NCI-H226 (cell line): ENCODE measurements around the gene ERCC3.

Source experiments
- DNase-seq: peaks from one replicate; pipeline ENCODE4 v3.0.0-alpha.2; 2015

ERCC3 gene

GRCh38 chr2:127293748-127294562 lies at the start of gene ERCC3:
TSS of gene ERCC3 (minus strand) at chr2:127294144. CDS start at chr2:127294081, 63 bp downstream.
- peak; percentile 82 for DNase-seq

DNA sequence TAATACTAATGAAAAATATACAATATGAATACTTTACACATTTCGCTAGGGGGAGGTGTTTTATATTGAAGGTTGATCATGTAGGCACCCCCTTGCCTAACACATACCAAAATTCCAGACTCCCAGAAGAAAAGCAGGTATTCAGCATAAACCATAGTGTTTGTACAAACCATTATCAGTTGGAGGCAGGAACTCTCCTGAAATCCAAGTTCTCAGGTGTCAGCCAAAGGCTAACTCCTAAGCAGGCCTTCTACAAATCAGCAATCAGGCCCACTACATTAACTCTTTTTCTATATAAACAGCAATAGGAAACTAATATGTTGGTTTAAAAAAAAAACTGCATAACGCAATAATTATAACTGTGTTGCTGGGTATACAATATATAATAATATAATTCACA lies 49.3 kb upstream of the ERCC3 start:
- DNase-seq, result no peak

DNA sequence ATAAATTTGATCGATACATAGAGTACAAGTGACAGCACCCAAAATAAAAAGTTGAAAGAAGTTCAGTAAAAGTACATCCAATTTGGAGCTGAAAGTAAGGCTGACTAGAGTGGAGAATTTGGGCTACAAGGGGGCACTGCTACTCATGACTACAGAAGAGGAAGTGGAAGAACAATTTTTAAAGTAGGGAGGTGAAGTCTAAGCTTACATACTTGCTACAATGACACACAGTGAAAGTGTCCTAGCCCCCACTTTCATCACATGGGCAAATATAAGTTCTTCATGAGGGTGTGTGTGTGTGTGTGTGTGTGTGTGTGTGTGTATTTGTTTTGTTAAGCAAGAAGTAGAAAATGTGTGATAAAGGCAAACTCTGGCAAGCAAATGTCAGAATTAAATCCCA lies 48.2 kb upstream of the ERCC3 start:
- DNase-seq, result no peak

GRCh38 chr2:127332335-127332734 lies 38.4 kb upstream of the ERCC3 start:
- DNase-seq, result no peak

- DNase-seq, result no peak
Observed at GRCh38 chr2:127330753-127331152, 36.8 kb upstream of the ERCC3 start.

- peak; percentile 56 for DNase-seq
Observed at GRCh38 chr2:127326289-127326945, 32.5 kb upstream of the ERCC3 start.

- DNase-seq, result peak; percentile 13
Observed at GRCh38 chr2:127324635-127325034, 30.7 kb upstream of the ERCC3 start.

DNA sequence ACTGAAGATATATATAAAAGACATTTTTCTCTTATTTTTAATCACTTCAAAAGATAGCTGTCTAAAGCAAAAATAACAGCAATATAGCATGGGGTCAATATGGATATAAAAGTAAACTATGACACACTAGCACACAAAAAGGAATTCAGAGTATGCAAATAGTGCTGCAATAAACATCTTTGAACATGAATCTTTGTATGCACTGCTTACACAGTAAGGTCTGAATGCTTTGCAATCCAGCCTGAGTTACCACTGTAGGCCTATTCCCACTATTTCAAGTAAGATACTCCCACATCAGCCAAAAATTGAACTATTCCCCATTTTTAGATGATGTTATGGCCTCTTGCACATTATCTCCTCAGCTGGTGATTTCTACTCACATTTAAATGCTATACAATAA lies 27.4 kb upstream of the ERCC3 start:
- no peak for DNase-seq

DNA sequence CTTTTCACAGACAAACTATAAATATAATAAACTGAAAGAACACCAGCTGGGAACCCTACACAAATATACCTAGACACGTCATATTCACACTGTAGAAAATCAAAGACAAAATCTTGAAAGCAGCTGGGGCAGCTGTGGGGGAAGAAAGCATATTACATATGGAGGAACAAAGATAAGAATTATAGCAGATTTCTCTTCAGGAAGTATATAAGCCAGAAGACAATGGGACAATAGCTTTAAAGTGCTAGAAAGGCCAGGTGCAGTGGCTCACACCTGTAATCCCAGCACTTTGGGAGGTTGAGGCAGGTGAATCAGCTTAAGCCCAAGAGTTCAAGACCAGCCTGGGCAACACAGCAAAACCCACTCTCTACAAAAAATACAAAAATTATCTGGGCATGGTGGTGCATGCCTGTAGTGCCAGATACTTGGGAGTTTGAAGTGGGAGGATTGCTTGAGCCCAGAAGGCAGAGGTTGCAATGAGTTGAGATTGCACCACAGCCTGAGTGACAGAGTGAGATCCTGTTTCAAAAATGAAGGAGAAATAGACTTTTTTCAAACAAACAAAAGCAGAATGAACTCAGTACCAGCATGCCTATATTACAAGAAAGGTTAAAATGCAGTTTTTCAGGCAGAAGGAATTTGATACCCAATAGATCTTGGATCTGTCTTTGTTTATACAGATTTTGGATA lies 26.8 kb upstream of the ERCC3 start:
- peak; percentile 3 for DNase-seq

DNA sequence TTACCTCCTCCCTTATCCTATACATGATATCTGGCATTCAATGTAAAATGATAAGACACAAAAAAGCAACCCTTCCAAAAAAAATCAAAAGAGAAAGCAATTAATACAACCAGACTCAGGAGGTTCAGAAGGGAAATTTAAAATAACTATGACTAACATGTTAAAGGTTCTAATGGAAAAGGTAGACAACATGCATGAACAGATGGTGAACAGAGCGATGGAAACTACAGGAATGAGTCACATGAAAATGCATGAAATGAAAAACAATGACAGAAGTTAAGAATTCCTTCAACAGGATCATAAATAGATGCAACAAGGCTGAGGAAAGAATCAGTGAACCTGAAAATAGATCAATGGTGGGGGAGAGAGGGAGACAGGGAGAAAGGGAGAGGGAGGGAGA lies 26.1 kb upstream of the ERCC3 start:
- no peak for DNase-seq

DNA sequence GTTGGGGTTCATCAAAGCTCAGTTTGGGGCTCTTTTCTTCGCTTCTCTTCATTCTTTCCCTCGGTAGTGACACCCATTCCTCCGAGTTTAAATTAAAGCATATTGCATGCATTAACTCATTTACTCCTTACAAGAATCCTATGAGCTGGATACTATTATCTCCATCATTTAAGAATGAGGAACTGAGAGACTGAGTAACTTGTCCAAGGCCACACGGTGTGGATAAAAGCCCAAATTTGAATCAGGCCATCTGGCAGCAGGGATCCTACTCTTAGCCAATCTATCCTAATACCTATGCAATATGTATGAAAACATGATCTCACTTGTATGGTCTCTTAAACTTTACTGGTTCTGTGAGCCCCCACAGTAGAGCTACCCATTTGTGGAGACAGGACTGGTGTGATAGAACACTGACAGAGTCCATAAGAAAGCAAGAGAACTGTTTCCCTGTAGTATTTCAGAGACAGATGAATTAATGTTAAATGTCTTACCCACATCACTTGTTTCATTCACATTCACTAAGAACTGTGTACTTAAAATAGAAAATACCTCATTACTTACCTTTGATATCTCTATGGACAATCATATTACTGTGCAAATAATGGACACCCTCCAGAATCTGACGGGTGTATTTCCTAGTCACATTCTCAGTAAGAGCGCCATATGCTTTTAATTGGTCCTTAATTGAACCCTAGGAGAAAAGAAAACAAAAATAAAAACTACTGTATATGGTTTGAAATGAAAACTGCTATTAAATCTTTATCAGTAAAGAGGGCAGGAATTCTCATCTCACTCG lies 20.4 kb upstream of the ERCC3 start:
- DNase-seq, result no peak

DNA sequence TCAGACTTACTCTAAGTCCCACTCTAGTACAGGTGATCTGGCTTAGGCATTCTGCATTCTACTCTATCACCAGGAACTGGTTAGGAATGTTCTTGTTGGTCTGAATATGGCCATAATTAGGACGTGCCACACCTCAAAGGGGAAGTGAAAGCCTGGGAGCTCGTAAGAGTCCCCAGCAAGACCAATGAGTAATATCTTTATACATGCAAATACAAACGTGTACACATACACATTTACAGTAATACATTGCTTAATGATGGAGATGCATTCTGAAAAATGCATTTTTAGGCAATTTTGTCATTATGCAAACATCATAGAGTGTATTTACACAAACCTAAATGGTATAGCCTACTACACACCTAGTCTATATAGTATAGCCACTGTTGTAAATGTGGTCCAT lies 19.5 kb upstream of the ERCC3 start:
- DNase-seq, result no peak

DNA sequence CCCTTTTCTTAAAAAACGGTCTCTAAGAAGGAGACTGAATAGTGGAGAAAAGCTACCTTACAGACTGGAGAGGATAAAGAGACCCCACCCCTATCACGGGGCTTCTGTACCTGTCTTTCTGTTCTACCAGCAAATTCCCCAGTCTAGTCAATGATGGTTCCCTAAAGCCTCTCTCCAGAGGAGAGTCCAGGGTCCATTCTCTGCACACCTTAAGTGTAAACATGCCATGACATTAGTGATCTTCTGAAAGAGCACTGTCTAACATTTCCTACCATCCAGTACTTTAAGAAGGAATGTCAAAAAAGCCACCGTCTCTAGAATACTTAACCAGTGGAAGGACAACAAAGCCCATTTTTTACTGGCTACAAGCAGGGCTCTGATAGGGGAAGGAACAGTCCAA lies 17.0 kb upstream of the ERCC3 start:
- DNase-seq, result no peak

DNA sequence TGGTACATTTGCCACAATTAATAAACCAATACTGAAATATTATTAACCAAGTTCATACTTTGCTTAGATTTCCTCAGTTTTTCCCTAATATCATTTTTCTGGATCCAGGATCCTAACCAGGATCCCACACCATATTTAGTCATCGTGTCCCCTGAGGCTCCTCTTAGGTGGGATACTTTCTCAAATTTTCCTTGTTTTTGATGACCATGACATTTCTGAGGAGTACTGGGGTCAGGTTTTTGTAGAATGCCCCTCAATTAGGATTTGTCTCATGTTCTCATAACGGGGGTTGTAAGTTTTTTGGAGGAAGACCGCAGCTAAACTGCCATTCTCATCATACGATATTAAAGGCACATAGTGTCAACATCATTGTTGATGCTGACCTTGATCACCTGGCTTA lies 15.5 kb upstream of the ERCC3 start:
- no peak for DNase-seq

DNA sequence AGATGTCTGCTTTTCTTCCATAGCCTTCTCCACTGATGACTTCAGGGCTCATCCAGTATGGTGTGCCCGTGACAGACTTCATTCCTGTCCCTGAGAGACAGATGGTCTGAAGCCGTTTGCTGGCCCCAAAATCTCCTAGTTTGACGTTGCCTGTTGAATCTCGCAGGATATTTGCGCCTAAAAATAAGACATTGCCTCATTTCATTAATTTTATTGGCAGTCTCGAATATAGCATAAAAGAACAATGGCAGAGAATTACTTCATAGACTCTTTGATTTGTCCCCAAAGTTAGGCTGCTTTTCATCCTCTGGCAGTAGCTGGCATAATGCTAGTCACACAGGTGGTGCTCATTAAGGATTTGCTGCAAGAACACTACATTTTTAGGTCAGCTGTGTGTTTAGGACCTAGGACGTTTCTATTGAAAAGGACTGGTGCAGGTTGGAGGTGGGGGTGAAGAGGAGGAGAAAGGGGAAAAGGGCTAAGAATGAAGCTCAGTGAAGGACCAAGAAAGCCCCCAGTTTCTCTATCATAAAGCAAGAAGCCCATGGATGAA lies 14.7 kb upstream of the ERCC3 start:
- no peak for DNase-seq

- DNase-seq, result no peak
Observed at GRCh38 chr2:127305990-127306585, 12.1 kb upstream of the ERCC3 start.

- DNase-seq, result no peak
Observed at GRCh38 chr2:127302168-127302567, 8.2 kb upstream of the ERCC3 start.

DNA sequence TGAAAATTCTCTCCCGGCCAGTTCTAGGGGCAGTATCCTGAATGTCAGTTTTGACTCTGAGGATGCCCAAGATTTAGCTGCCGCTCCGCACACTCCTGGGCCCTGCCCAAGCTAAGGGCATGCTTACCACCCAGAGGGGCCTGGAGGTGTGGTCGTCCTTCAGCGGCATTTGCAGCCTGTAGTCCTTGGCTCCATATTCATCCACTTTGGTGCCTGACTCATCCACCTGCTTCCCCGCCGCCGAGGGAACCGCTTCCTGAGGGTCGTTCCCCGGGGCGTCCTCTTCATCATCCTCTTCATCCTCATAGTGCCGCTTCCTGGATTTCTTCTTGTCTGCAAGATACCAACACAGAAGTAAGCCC lies 577 bp downstream of the ERCC3 start:
- DNase-seq, result no peak

- no peak for DNase-seq
Observed at GRCh38 chr2:127288274-127288673, 5.7 kb downstream of the ERCC3 start.

DNA sequence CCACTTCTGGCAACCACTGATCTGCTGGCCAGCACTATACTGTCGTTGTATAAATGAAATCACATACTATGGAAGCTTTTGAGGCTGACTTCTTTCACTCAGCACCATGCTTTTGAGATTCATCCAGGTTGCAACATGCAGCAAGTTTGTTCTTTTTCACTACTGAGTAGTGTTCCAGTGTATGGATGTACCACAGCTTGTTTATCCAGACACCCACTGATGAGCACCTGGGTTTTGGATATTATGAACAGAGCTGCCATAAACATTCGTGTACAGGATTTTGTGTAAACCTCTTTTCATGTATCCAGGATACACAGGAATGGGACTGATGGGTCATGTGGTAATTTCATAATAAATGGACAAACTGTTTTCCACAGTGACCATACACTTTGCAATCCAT lies 10.7 kb downstream of the ERCC3 start:
- no peak for DNase-seq

- no peak for DNase-seq
Observed at GRCh38 chr2:127280693-127281092, 13.3 kb downstream of the ERCC3 start.

GRCh38 chr2:127279781-127280180 lies 14.2 kb downstream of the ERCC3 start:
- DNase-seq, result no peak

DNA sequence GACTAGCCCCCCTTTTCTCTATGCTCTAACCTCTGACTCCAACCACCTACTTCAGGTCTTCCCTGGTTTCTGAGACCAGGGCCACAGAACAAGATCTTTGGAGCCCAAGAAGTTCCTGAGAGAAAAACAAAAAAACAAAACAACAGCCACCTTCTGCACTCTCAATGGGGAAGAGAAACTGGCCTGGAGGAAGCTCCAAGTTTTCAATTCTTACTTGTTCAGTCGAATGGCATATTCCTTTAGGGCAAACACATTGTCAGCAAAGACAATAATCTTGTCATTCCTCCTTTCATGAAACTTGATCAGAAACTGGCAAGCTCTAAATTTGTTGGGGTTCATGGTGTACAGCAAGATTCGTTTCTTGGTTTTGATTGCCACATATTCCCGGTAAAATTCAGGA lies 15.0 kb downstream of the ERCC3 start:
- no peak for DNase-seq
